GM19452 (cell line): ENCODE measurements around the gene RPS6KA5.
"Not testable (repeated sequence)": the region's sequence is repeated elsewhere in the genome, so short reads cannot be mapped to it uniquely, and the experiment has no call there.

Experiments
- ATAC-seq: cut with Tn5 transposase; IDR thresholded peaks from one replicate; pipeline ENCODE4 v1.9.1; 2021; ENCODE audit not compliant: unreplicated experiment

Gene RPS6KA5

GRCh38 chr14:90990141-90990540 lies 70.3 kb downstream of the RPS6KA5 start:
- ATAC-seq: no peak

GRCh38 chr14:90987140-90987539 lies 73.3 kb downstream of the RPS6KA5 start:
- ATAC-seq: no peak

- no peak for ATAC-seq
Observed at GRCh38 chr14:90986510-90986909, 73.9 kb downstream of the RPS6KA5 start.

GRCh38 chr14:90985601-90986242 lies 74.7 kb downstream of the RPS6KA5 start:
- ATAC-seq: no peak

- no peak for ATAC-seq
Observed at GRCh38 chr14:90983560-90983959, 76.9 kb downstream of the RPS6KA5 start.

- ATAC-seq: no peak
Observed at GRCh38 chr14:90981636-90982035, 78.8 kb downstream of the RPS6KA5 start.

- not testable (repeated sequence) for ATAC-seq
Observed at GRCh38 chr14:90980636-90981035, 79.8 kb downstream of the RPS6KA5 start.

GRCh38 chr14:90979515-90979914 lies 80.9 kb downstream of the RPS6KA5 start:
- no peak for ATAC-seq

- no peak for ATAC-seq
Observed at GRCh38 chr14:90976101-90976500, 84.3 kb downstream of the RPS6KA5 start.

- no peak for ATAC-seq
Observed at GRCh38 chr14:90971687-90972086, 88.8 kb downstream of the RPS6KA5 start.

- peak; percentile 58 for ATAC-seq
Observed at GRCh38 chr14:90970167-90970600, 90.3 kb downstream of the RPS6KA5 start.

GRCh38 chr14:90969531-90970166 lies 90.8 kb downstream of the RPS6KA5 start:
- no peak for ATAC-seq

- no peak for ATAC-seq
Observed at GRCh38 chr14:90968025-90968424, 92.4 kb downstream of the RPS6KA5 start.

GRCh38 chr14:90966493-90966892 lies 93.9 kb downstream of the RPS6KA5 start:
- no peak for ATAC-seq

- no peak for ATAC-seq
Observed at GRCh38 chr14:90965765-90966164, 94.7 kb downstream of the RPS6KA5 start.

GRCh38 chr14:90963343-90963742 lies 97.1 kb downstream of the RPS6KA5 start:
- no peak for ATAC-seq

GRCh38 chr14:90962505-90963109 lies 97.8 kb downstream of the RPS6KA5 start:
- no peak for ATAC-seq

GRCh38 chr14:90960818-90961217 lies 99.6 kb downstream of the RPS6KA5 start:
- ATAC-seq: no peak

GRCh38 chr14:90959344-90959743 lies 101.1 kb downstream of the RPS6KA5 start:
- no peak for ATAC-seq

- no peak for ATAC-seq
Observed at GRCh38 chr14:90956273-90956672, 104.2 kb downstream of the RPS6KA5 start.

- not testable (repeated sequence) for ATAC-seq
Observed at GRCh38 chr14:90953643-90954042, 106.8 kb downstream of the RPS6KA5 start.

- ATAC-seq: no peak
Observed at GRCh38 chr14:90943367-90943766, 117.1 kb downstream of the RPS6KA5 start.
